Stimulated activated CD4-positive, alpha-beta T cell treated with anti-CD3 and anti-CD28 coated beads, Interleukin-15, amount 100 ng/mL, for 24 hours (primary cell): ENCODE results near the gene PDE6B.

Experiments
- DNase-seq: peaks from one replicate; pipeline ENCODE4 v3.0.0-alpha.2; 2020

PDE6B gene

GRCh38 chr4:708631-708933 is 83.2 kb downstream of the PDE6B start:
- DNase-seq: no peak

GRCh38 chr4:709348-709747 is 84.0 kb downstream of the PDE6B start:
- no peak for DNase-seq

- DNase-seq: no peak
These were observed 84.7 kb downstream of the PDE6B start for GRCh38 chr4:710116-710515.

GRCh38 chr4:710916-711315 is 85.5 kb downstream of the PDE6B start:
- no peak for DNase-seq

DNA sequence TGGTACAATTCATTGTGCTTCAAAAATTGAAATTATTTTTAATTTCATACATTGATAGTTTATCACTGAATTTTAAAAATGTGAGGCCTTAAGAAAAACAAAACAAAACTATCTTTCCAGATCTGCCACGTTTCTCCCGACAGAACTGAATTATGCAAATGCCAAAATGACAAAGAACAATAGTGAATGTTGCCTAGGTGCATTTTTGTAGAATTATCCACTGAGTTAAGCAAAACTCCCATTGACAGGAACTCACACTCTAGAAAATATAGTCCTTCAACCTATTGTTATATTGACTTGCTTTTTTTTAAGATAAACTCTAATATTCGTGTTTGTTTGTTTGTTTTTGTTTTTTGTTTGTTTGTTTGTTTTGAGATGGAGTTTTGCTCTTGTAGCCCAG is 86.7 kb downstream of the PDE6B start:
- DNase-seq: no peak

- DNase-seq: no peak
These were observed 87.7 kb downstream of the PDE6B start for GRCh38 chr4:712916-713632.

GRCh38 chr4:714087-714486 is 88.7 kb downstream of the PDE6B start:
- no peak for DNase-seq

DNA sequence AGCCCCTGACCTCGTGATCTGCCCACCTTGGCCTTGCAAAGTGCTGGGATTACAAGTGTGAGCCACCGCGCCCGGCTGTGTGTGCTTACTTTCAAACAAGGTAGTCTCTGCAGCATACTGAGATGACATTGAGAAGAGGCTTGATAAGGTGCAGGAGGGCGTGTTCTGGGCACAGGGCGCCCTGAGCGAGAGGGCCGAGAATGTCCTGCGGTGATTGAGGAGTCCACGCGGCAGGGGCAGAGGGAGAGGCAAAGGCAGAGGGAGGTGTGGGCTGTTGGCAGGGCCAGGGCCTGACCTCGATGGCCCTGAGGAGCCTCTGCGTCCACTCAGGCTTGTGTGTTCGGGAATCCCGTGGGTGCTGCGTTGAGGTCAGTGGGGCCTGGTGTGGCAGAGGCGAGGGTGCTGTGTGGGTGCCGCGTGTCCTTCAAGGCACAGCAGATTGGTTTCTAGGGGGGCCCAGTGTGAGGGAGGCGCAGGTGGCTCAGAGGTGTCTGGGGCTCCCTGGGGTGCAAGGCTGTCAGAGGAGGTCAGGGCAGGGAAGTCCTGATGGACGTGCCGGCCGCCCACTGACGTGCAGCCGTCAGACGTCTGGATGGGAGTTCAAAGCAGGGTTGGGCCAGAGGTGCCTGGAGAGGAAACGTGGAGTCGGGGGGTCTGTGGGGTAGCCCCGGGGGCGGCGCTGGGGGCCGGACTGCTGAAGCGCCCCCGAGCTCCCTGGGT is 92.4 kb downstream of the PDE6B start:
- DNase-seq: no peak

DNA sequence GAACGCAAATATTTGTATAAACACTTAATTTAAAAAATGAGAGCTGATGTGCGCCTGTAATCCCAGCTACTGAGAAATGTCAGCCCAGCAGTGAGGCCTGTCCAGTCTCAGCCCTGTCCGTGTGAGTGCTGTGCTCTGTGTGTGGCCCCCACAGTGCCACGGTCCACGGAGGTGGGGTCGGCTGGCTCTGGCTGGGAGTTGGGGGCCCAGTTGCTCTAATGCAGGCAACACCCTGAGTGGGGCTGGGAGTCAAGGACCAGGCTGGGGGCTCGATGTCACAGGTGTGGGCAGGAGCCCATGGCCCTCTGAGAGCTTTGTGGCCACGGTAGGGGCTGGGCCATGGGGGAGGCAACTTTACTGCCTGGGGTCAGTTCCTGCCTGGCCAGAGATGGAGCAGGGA is 93.1 kb downstream of the PDE6B start:
- no peak for DNase-seq
